Lung (tissue), 12 donors: ENCODE measurements around the gene KRT20. TPM values are rescaled to one million over a fixed set of nuclear protein-coding genes. Genes with fewer than 3 reads are reported as not detected.

Source experiments
- ATAC-seq: fragments of 200-7000 bp; cut with Tn5 transposase; one replicate; pipeline ENCODE4 v1.9.1; 2020; ENCODE audit warnings: moderate number of reproducible peaks; ENCODE audit not compliant: insufficient read depth, low FRiP score
- DNase-seq, 3 donors: peaks; one replicate each; pipeline ENCODE4 v3.0.0-alpha.2; 2013 to 2017
- H3K27ac ChIP-seq, 2 donors: one replicate each; pipeline ENCODE4 v1.5.1; 2013; ENCODE audit warnings: mild to moderate bottlenecking in 2 of 2, moderate library complexity in 2 of 2, control low read depth in 1 of 2, inconsistent platforms in 1 of 2, low read depth in 1 of 2, low read length in 1 of 2
- H3K27me3 ChIP-seq, 3 donors: one replicate each; pipeline ENCODE4 v1.5.1; 2013; ENCODE audit warnings: low read length in 2 of 3; ENCODE audit not compliant: control insufficient read depth in 3 of 3, insufficient read depth in 3 of 3
- H3K36me3 ChIP-seq, 4 donors: one replicate each; pipeline ENCODE4 v1.5.1; 2013; ENCODE audit warnings: low read length in 4 of 4, mild to moderate bottlenecking in 1 of 4, moderate library complexity in 1 of 4; ENCODE audit not compliant: control insufficient read depth in 4 of 4, insufficient read depth in 4 of 4
- H3K4me1 ChIP-seq, 5 donors: one replicate each; pipeline ENCODE4 v1.5.1; 2013; ENCODE audit warnings: low read length in 5 of 5, mild to moderate bottlenecking in 2 of 5, moderate library complexity in 1 of 5; ENCODE audit not compliant: control insufficient read depth in 5 of 5, insufficient read depth in 5 of 5
- H3K4me3 ChIP-seq: one replicate; pipeline ENCODE4 v1.5.1; 2013; ENCODE audit warnings: mild to moderate bottlenecking, control low read depth, moderate library complexity
- H3K9ac ChIP-seq, 2 donors: one replicate each; pipeline ENCODE4 v1.5.1; 2013; ENCODE audit warnings: low read length in 2 of 2, control low read depth in 1 of 2; ENCODE audit not compliant: insufficient read depth in 1 of 2
- H3K9me3 ChIP-seq, 4 donors: one replicate each; pipeline ENCODE4 v1.5.1; 2013; ENCODE audit warnings: low read length in 3 of 4, mild to moderate bottlenecking in 1 of 4, moderate library complexity in 1 of 4; ENCODE audit not compliant: control insufficient read depth in 4 of 4, insufficient read depth in 3 of 4
- WGBS, 2 donors: extraction: QIAGEN DNeasy Blood & Tissue Kit; methylation state at CpG; one replicate each; pipeline ENCODE4 v1.1.7; 2013; 5-methylcytosine and 5-hydroxymethylcytosine counted together
- polyA plus RNA-seq, 2 donors: library from polyadenylated mRNA; stranded (reverse); fragments of 200-250 nt; gene quantifications; one replicate each; pipeline ENCODE4 v1.2.1, GENCODE V29; 2013
- total RNA-seq, 2 donors: library from RNA; depleted of rRNA in 1 of 2; stranded (reverse); fragments of >200 nt in 1 of 2; gene quantifications; one replicate each; pipeline ENCODE4 v1.2.1, GENCODE V29; 2014 to 2021
- TF ChIP-seq, protein P1 (sequence below): IDR thresholded peaks from 2 replicates; pipeline ENCODE4 v1.5.1; 2012; ENCODE audit warnings: mild to moderate bottlenecking; ENCODE audit errors: control extremely low read depth, extremely low read depth
- donor health status: control.
- donor health status: control.
- donor health status: Bipolar disorder and iron deficiency.
- donor health status: healthy.
- donor health status: DM: yes; HTN: yes; CAD: no.

The KRT20 gene
- total and polyA plus RNA-seq, 4 donors, result 0.24 to 0.31 TPM; not detected in 2

DNA sequence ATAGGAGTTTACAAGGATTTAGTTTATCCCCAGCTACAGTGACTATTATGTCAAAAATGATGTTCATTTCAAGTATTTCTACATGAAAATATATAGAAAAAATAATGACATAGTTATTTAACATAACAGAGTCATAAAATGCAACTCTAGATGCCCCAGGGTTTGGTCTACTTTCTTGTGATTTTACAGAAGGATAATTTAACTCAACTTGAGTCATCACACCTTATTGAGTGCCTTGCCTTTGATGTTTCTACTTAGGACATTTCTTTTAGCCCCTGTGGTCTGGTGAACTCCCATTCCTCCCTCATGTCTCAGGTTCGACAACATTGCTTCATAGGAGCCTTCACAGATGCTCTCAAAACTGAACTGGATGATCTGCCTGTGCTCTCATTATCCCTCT, 2.0 kb downstream of the KRT20 start:
- TF ChIP-seq, protein P1, sequence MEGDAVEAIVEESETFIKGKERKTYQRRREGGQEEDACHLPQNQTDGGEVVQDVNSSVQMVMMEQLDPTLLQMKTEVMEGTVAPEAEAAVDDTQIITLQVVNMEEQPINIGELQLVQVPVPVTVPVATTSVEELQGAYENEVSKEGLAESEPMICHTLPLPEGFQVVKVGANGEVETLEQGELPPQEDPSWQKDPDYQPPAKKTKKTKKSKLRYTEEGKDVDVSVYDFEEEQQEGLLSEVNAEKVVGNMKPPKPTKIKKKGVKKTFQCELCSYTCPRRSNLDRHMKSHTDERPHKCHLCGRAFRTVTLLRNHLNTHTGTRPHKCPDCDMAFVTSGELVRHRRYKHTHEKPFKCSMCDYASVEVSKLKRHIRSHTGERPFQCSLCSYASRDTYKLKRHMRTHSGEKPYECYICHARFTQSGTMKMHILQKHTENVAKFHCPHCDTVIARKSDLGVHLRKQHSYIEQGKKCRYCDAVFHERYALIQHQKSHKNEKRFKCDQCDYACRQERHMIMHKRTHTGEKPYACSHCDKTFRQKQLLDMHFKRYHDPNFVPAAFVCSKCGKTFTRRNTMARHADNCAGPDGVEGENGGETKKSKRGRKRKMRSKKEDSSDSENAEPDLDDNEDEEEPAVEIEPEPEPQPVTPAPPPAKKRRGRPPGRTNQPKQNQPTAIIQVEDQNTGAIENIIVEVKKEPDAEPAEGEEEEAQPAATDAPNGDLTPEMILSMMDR, result no peak
- Histone ChIP-seq H3K27me3 (peaks cover 0 to 3% (median 2%) of the 10 kb centered on the region in 3 donors), H3K4me3 (no peak overlapping the region), H3K9me3 (no peaks in the 10 kb centered on the region), H3K9ac (no peak overlapping the region), H3K4me1 (no peaks in the 10 kb centered on the region), H3K36me3 (no peaks in the 10 kb centered on the region), H3K27ac (no peak overlapping the region)
- DNase-seq (no peak), ATAC-seq (no peak)
- WGBS, 2 donors, result 91 to 100% methylated on average over 1 of the region's 1 CpG

DNA sequence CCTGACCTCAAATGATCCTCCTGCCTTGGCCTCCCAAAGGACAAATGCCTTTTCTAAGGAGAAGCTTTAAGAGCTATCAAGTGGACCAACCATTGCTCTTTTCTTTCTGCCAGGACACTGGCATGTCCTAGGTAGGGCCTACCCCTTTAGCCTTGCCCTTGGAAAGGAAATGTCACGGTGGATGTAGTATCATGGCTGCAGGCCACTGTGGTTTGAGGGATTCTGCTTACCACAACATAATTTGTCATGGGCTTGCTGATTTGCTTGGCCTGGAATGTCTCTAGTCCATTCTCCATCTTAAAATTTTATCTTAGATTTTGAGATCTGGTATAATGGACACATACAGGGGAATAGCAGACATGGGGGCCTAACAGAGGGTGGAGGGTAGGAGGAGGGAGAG, 6.0 kb downstream of the KRT20 start:
- ATAC-seq, result no peak

DNA sequence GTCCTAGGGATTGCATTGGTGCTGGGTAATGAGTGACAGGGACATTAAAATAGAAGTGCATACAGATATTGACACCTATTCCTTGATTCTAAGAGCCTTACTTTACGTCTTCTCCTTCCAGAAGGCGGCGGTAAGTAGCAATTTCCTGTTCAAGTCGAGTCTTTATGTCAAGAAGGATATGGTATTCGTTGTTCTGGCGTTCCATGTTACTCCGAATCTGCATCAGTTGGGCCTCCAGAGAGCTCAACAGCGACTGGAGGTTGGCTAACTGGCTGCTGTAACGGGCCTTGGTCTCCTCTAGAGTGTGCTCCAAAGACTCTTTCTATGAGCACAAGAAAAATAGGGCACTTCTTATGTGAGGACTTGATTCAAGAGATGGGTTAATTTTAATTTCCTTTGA, 7.0 kb downstream of the KRT20 start:
- Histone ChIP-seq H3K4me1 (no peaks in the 10 kb centered on the region), H3K9ac (no peak overlapping the region), H3K4me3 (no peak overlapping the region), H3K36me3 (no peaks in the 10 kb centered on the region), H3K27me3 (peaks cover 3 to 8% (median 3%) of the 10 kb centered on the region in 3 donors), H3K9me3 (no peaks in the 10 kb centered on the region), H3K27ac (no peak overlapping the region)
- ATAC-seq (no peak), DNase-seq (no peak)
- WGBS, 2 donors, result 86 to 89% methylated on average over 9 of the region's 9 CpGs
- TF ChIP-seq, protein P1, result no peak

More for the DNA sequence above, 6.0 kb downstream of the KRT20 start:
- H3K4me3 ChIP-seq, result no peak overlapping the region
- H3K27ac ChIP-seq, result no peak overlapping the region
- no peaks in the 10 kb centered on the region for H3K9me3 ChIP-seq
- TF ChIP-seq, protein P1, result no peak
- DNase-seq, result no peak
- 77 to 95% methylated on average over 1 of the region's 1 CpG for whole genome bisulfite sequencing, 2 donors
- no peaks in the 10 kb centered on the region for H3K4me1 ChIP-seq
- H3K27me3 ChIP-seq, result peaks cover 0 to 4% (median 3%) of the 10 kb centered on the region in 3 donors
- H3K9ac ChIP-seq, result no peak overlapping the region
- H3K36me3 ChIP-seq, result no peaks in the 10 kb centered on the region

DNA sequence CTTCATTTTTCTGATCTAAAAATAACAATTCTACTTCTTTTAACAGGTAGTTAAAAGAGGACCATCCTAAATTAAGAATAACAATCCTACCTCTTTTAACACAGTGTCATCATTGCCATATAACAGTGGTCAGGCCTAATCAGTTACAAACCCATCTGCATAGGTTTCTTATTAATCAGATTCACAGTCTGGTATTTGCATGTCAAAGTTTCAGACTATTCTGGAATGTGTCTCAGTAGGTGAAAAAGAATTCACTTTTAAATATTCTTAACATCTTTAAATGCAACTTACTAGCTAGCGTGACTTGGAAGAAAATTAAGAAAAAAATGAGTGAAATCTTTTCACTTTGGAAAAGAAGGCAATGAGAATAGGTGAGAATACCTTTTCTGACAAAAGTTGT, 11.2 kb downstream of the KRT20 start:
- H3K4me3 ChIP-seq, result no peak overlapping the region
- 70 to 96% methylated on average over 1 of the region's 1 CpG for WGBS, 2 donors
- DNase-seq (no peak), ATAC-seq (no peak)
- TF ChIP-seq, protein P1, result no peak
- H3K9me3 ChIP-seq, result no peaks in the 10 kb centered on the region
- no peak overlapping the region for H3K27ac ChIP-seq
- no peak overlapping the region for H3K9ac ChIP-seq
- H3K27me3 ChIP-seq, result peaks cover 0 to 9% (median 3%) of the 10 kb centered on the region in 3 donors
- H3K4me1 ChIP-seq, result no peaks in the 10 kb centered on the region
- no peaks in the 10 kb centered on the region for H3K36me3 ChIP-seq
